ENCODE data around the gene HNF1B. TPM values are rescaled to one million over a fixed set of nuclear protein-coding genes. Genes with fewer than 3 reads are reported as not detected.

Gene HNF1B
- total and polyA plus RNA-seq, 2 donors (not counting 3 experiments of a cell fraction or from before 2014, with no cell fraction given), result not detected

DNA sequence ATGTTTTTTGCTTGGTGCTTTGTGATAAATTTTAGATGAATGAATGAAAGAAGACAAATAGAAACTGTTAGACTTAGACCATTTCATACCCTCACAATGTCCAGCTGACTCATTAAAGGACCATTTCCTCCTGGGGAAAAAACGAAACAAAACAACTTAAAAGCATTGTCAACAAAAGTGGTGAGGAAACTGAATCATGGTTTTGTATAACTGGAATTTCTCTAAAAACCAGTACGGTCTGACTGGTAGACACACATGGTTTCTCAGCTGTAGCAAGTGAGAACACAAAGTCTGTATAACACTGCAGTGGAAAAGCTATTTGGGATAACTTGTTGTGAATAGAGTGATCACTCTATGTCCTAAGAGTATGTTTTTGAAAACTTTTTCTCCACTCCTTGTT lies 96.3 kb downstream of the HNF1B start:
- no peak for FAIRE-seq
- TF ChIP-seq POLR2A (IDR thresholded peaks at IDR 0.05; ENCODE audit: low read depth, low read length) (peak; percentile 72), JUN (IDR thresholded peaks at IDR 0.05; ENCODE audit: borderline replicate concordance, insufficient read depth, insufficient read length, low read depth) (peak; percentile 95), POLR2AphosphoS5 (IDR thresholded peaks at IDR 0.05; ENCODE audit: insufficient read depth, low read depth, low read length) (peak; percentile 64), GATA2 (IDR thresholded peaks at IDR 0.05; ENCODE audit: insufficient read depth, insufficient read length, low read depth, low read length) (no peak), FOS (IDR thresholded peaks at IDR 0.05; ENCODE audit: borderline replicate concordance, insufficient read depth, low read length) (peak; percentile 95)
- TF ChIP-seq, protein P1, sequence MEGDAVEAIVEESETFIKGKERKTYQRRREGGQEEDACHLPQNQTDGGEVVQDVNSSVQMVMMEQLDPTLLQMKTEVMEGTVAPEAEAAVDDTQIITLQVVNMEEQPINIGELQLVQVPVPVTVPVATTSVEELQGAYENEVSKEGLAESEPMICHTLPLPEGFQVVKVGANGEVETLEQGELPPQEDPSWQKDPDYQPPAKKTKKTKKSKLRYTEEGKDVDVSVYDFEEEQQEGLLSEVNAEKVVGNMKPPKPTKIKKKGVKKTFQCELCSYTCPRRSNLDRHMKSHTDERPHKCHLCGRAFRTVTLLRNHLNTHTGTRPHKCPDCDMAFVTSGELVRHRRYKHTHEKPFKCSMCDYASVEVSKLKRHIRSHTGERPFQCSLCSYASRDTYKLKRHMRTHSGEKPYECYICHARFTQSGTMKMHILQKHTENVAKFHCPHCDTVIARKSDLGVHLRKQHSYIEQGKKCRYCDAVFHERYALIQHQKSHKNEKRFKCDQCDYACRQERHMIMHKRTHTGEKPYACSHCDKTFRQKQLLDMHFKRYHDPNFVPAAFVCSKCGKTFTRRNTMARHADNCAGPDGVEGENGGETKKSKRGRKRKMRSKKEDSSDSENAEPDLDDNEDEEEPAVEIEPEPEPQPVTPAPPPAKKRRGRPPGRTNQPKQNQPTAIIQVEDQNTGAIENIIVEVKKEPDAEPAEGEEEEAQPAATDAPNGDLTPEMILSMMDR (IDR thresholded peaks at IDR 0.05; ENCODE audit: extremely low read depth in 1 of 2, insufficient read depth in 1 of 2, low read depth in 1 of 2, low read length in 2 of 2), result no peak
- BruUV-seq (replicated peaks), result no TSS peak
- no peaks in the 10 kb centered on the region for H3K9me1 ChIP-seq (replicated peaks; ENCODE audit: control insufficient read depth, extremely low read depth, insufficient read depth, low read length)
- DNase-seq (ENCODE audit: low read depth, low spot score), result peak; percentile 95
- ChIA-PET POLR2A (interaction anchor here (0.7 kb wide), 1 partner anchor 122 kb away, joined by 3 read pairs; no protein-coding TSS in a partner anchor), CTCF (interaction anchor here (0.9 to 5.1 kb wide), 10 partner anchors 9 to 196 kb away, joined by 3 to 128 read pairs (median 6); partner anchors contain the start of gene SYNRG)
- H4K20me1 ChIP-seq (replicated peaks; ENCODE audit: control insufficient read depth, extremely low read depth, insufficient read depth, low read length), result no peaks in the 10 kb centered on the region
- no peaks in the 10 kb centered on the region for H3K9me3 ChIP-seq (replicated peaks; ENCODE audit: control insufficient read depth, insufficient read depth, low read length)
- dilution Hi-C loops (cut with MboI; ENCODE audit: extremely low pct_ligation_motif_present, low sequenced_read_pairs) (no loop called here), intact Hi-C loops (cut with micrococcal nuclease) (loop anchor here (2.0 kb wide), 2 partner anchors 40 to 62 kb away; partner anchors contain the start of gene SYNRG)
- H3K4me3 ChIP-seq (replicated peaks in 1 of 3; ENCODE audit: insufficient read depth in 1 of 3, low read depth in 1 of 3, low read length in 3 of 3), result peak overlapping the region in 1 of 3 experiments; percentile 18
- H2AFZ ChIP-seq (ENCODE audit: low read depth, low read length), result peak overlapping the region; percentile 46
- peaks cover 35% of the 10 kb centered on the region for H3K4me1 ChIP-seq (ENCODE audit: control insufficient read depth, extremely low read depth, insufficient read depth, low read length)
- H3K36me3 ChIP-seq (ENCODE audit: control insufficient read depth in 2 of 2, extremely low read depth in 1 of 2, insufficient read depth in 2 of 2, low read length in 2 of 2), result no peaks in the 10 kb centered on the region
- H3K27ac ChIP-seq (ENCODE audit: insufficient read depth, low read depth, low read length), result peak overlapping the region; percentile 80
- H3K27me3 ChIP-seq (ENCODE audit: control insufficient read depth in 2 of 2, insufficient read depth in 2 of 2, low read length in 2 of 2), result no peaks in the 10 kb centered on the region
- no peaks in the 10 kb centered on the region for H3K79me2 ChIP-seq (ENCODE audit: control insufficient read depth, insufficient read depth, low read length)
- H3K9ac ChIP-seq (replicated peaks; ENCODE audit: extremely low read depth, insufficient read depth, low read length), result peak overlapping the region; percentile 49
- peak overlapping the region; percentile 69 for H3K4me2 ChIP-seq (ENCODE audit: insufficient read depth, low read length)

Measured in endothelial cell of umbilical vein (primary cell).